GM23338 (cell line): ENCODE data around the gene GPC5. TPM values are rescaled to one million over a fixed set of nuclear protein-coding genes. Genes with fewer than 3 reads are reported as not detected.

Experiments
- ATAC-seq: fragments of 200-7000 bp; cut with Tn5 transposase; 3 replicates; pipeline ENCODE4 v1.9.1; 2020
- DNase-seq: peaks from one replicate; pipeline ENCODE4 v3.0.0-alpha.2; 2015; ENCODE audit warnings: low spot score
- H2AFZ ChIP-seq: fragments of 200-600 bp; sonication (generic); 2 replicates; pipeline ENCODE4 v1.8.0; 2016; ENCODE audit warnings: antibody characterized with exemption, mild to moderate bottlenecking, moderate library complexity
- H3F3A ChIP-seq: fragments of 200-600 bp; sonication (generic); replicated peaks from 2 replicates; pipeline ENCODE4 v1.8.0; 2017; ENCODE audit warnings: antibody characterized with exemption, mixed run types, low read depth
- H3K27ac ChIP-seq: fragments of 200-600 bp; sonication (generic); 2 replicates; pipeline ENCODE4 v1.6.1; 2016; ENCODE audit warnings: low read depth
- H3K27me3 ChIP-seq: fragments of 200-600 bp; sonication (generic); 2 replicates; pipeline ENCODE4 v1.8.0; 2016; ENCODE audit warnings: mild to moderate bottlenecking, mixed run types, moderate library complexity; ENCODE audit not compliant: insufficient read depth
- H3K36me3 ChIP-seq: fragments of 200-600 bp; sonication (generic); 2 replicates; pipeline ENCODE4 v1.8.0; 2016; ENCODE audit warnings: mild to moderate bottlenecking; ENCODE audit not compliant: insufficient read depth
- H3K4me1 ChIP-seq: fragments of 200-600 bp; sonication (generic); 2 replicates; pipeline ENCODE4 v1.8.0; 2016; ENCODE audit warnings: mild to moderate bottlenecking, moderate library complexity; ENCODE audit not compliant: insufficient read depth
- H3K4me2 ChIP-seq: fragments of 200-600 bp; sonication (generic); 2 replicates; pipeline ENCODE4 v1.7.1; 2017; ENCODE audit warnings: mixed run types
- H3K4me3 ChIP-seq: fragments of 200-600 bp; sonication (generic); 2 replicates; pipeline ENCODE4 v1.6.1; 2016; ENCODE audit warnings: mixed run types
- H3K79me2 ChIP-seq: fragments of 200-600 bp; sonication (generic); replicated peaks from 2 replicates; pipeline ENCODE4 v1.8.0; 2017; ENCODE audit warnings: mild to moderate bottlenecking; ENCODE audit not compliant: insufficient read depth
- H3K9me2 ChIP-seq: fragments of 200-600 bp; sonication (generic); 2 replicates; pipeline ENCODE4 v1.8.0; 2017; ENCODE audit not compliant: insufficient read depth
- H4K20me1 ChIP-seq: fragments of 200-600 bp; sonication (generic); replicated peaks from 2 replicates; pipeline ENCODE4 v1.8.0; 2017; ENCODE audit warnings: mild to moderate bottlenecking; ENCODE audit not compliant: insufficient read depth
- H3K27ac Mint-ChIP-seq: 2 replicates; pipeline ENCODE4 v1.8.0; 2020; ENCODE audit warnings: inconsistent platforms, mild to moderate bottlenecking, moderate library complexity, mixed read lengths
- H3K27me3 Mint-ChIP-seq: 3 replicates; pipeline ENCODE4 v1.8.0; 2022; ENCODE audit warnings: low read depth, mild to moderate bottlenecking, moderate library complexity, mixed read lengths, inconsistent platforms; ENCODE audit not compliant: insufficient read depth, poor library complexity
- H3K36me3 Mint-ChIP-seq: 3 replicates; pipeline ENCODE4 v1.8.0; 2021; ENCODE audit warnings: low read depth, mild to moderate bottlenecking, inconsistent platforms, moderate library complexity, mixed read lengths
- H3K4me1 Mint-ChIP-seq: 3 replicates; pipeline ENCODE4 v1.8.0; 2020; ENCODE audit warnings: mild to moderate bottlenecking, inconsistent platforms, mixed read lengths
- H3K4me3 Mint-ChIP-seq: 3 replicates; pipeline ENCODE4 v1.8.0; 2021; ENCODE audit warnings: moderate library complexity, mild to moderate bottlenecking, inconsistent platforms, mixed read lengths
- H3K9me3 Mint-ChIP-seq: 3 replicates; pipeline ENCODE4 v1.8.0; 2020; ENCODE audit warnings: moderate library complexity, mild to moderate bottlenecking, inconsistent platforms, mixed read lengths
- ETS1 ChIP-seq: IDR thresholded peaks from 2 replicates; pipeline ENCODE4 v1.6.1; 2016; ENCODE audit warnings: antibody characterized with exemption
- EZH2 ChIP-seq: fragments of 200-600 bp; sonication (generic); IDR thresholded peaks from one replicate; pipeline ENCODE4 v1.8.0; 2017; ENCODE audit warnings: antibody characterized with exemption, mild to moderate bottlenecking, low read depth; ENCODE audit not compliant: unreplicated experiment
- NANOG ChIP-seq: IDR thresholded peaks from 2 replicates; pipeline ENCODE4 v1.6.1; 2016; ENCODE audit warnings: antibody characterized with exemption, borderline replicate concordance
- REST ChIP-seq: IDR thresholded peaks from one replicate; pipeline ENCODE4 v1.6.1; 2018; ENCODE audit warnings: antibody characterized with exemption; ENCODE audit not compliant: unreplicated experiment
- STAT1 ChIP-seq: IDR thresholded peaks from one replicate; pipeline ENCODE4 v1.6.1; 2016; ENCODE audit warnings: antibody characterized with exemption; ENCODE audit not compliant: unreplicated experiment
- ZNF331 ChIP-seq: fragments of 250-450 bp; sonication (Bioruptor Pico); IDR thresholded peaks from 2 replicates; pipeline ENCODE4 v1.5.0; 2020; ENCODE audit warnings: low read depth, mild to moderate bottlenecking, moderate library complexity
- ZNF462 ChIP-seq: fragments of 250-450 bp; sonication (Bioruptor Pico); IDR thresholded peaks from 2 replicates; pipeline ENCODE4 v1.5.0; 2020; ENCODE audit warnings: mild to moderate bottlenecking, moderate library complexity
- polyA plus RNA-seq: library from polyadenylated mRNA; unstranded; fragments of >200 nt; fragmentation: Nextera tagmentation; extraction: Ambion mirVana; gene quantifications from 2 replicates; pipeline ENCODE4 v1.2.1, GENCODE V29; 2016
- total RNA-seq: library from RNA; depleted of rRNA; stranded (reverse); fragments of >200 nt; shearing (Covaris generic); gene quantifications from 2 replicates; pipeline ENCODE4 v1.2.3, GENCODE V29; 2014

Gene GPC5
- total and polyA plus RNA-seq, 2 experiments from 2014 or later, result 0.95 to 1.1 TPM

GRCh38 chr13:92433386-92433785 lies 1035.0 kb downstream of the GPC5 start:
- Histone ChIP-seq H3F3A (no peaks in the 10 kb centered on the region), H3K79me2 (no peaks in the 10 kb centered on the region), H3K9me2 (no peaks in the 10 kb centered on the region), H4K20me1 (no peaks in the 10 kb centered on the region), H3K4me3 (no peak overlapping the region), H3K36me3 (no peaks in the 10 kb centered on the region), H3K4me2 (no peak overlapping the region), H3K27ac (no peak overlapping the region), H3K27me3 (no peaks in the 10 kb centered on the region), H2AFZ (no peak overlapping the region), H3K4me1 (no peaks in the 10 kb centered on the region)
- ATAC-seq, result no peak
- DNase-seq, result no peak
- H3K36me3 Mint-ChIP-seq, result no peaks in the 10 kb centered on the region
- H3K4me3 Mint-ChIP-seq, result no peak overlapping the region
- H3K9me3 Mint-ChIP-seq, result no peaks in the 10 kb centered on the region
- peaks cover 5% of the 10 kb centered on the region; the same call in 2 of the 3 replicates for H3K4me1 Mint-ChIP-seq
- H3K27me3 Mint-ChIP-seq, result no peaks in the 10 kb centered on the region
- no peak for TF ChIP-seq REST
- no peak for TF ChIP-seq STAT1
- TF ChIP-seq ZNF331 (CRISPR knock-in tag), result no peak
- TF ChIP-seq NANOG, result no peak
- H3K27ac Mint-ChIP-seq, result no peak overlapping the region

GRCh38 chr13:92433963-92434362 lies 1035.5 kb downstream of the GPC5 start:
- no peak overlapping the region for H3K4me3 ChIP-seq
- no peaks in the 10 kb centered on the region for H3K4me1 ChIP-seq
- no peak for DNase-seq
- no peak overlapping the region for H3K4me2 ChIP-seq
- H4K20me1 ChIP-seq, result no peaks in the 10 kb centered on the region
- H3K4me1 Mint-ChIP-seq, result peaks cover 5% of the 10 kb centered on the region; the same call in 2 of the 3 replicates
- no peaks in the 10 kb centered on the region for H3F3A ChIP-seq
- no peaks in the 10 kb centered on the region for H3K27me3 ChIP-seq
- no peaks in the 10 kb centered on the region for H3K9me2 ChIP-seq
- H3K27me3 Mint-ChIP-seq, result no peaks in the 10 kb centered on the region
- H3K4me3 Mint-ChIP-seq, result no peak overlapping the region
- no peaks in the 10 kb centered on the region for H3K9me3 Mint-ChIP-seq
- H3K27ac ChIP-seq, result no peak overlapping the region
- H3K27ac Mint-ChIP-seq, result no peak overlapping the region
- no peak for ATAC-seq
- no peaks in the 10 kb centered on the region for H3K79me2 ChIP-seq
- H2AFZ ChIP-seq, result no peak overlapping the region
- H3K36me3 Mint-ChIP-seq, result no peaks in the 10 kb centered on the region
- no peaks in the 10 kb centered on the region for H3K36me3 ChIP-seq
- no peak for TF ChIP-seq REST
- TF ChIP-seq ETS1, result no peak
- no peak for TF ChIP-seq EZH2
- TF ChIP-seq NANOG, result no peak
- TF ChIP-seq ZNF462, result no peak
